SU-DHL-6 (cell line): ENCODE data around the gene ZIK1.

Experiments used
- CTCF ChIP-seq: fragments of 200-600 bp; sonication (generic); IDR thresholded peaks from one replicate; pipeline ENCODE4 v1.5.1; 2017; ENCODE audit warnings: antibody characterized with exemption, mild to moderate bottlenecking, low read length, moderate library complexity; ENCODE audit not compliant: insufficient read depth, poor library complexity, severe bottlenecking
- EZH2phosphoT487 ChIP-seq: fragments of 200-600 bp; sonication (generic), shearing (Covaris generic); conservative IDR thresholded peaks from 2 replicates; pipeline ENCODE4 v1.6.1; 2018; ENCODE audit warnings: mild to moderate bottlenecking, antibody characterized with exemption, low read length, moderate library complexity, mixed read lengths

- TF ChIP-seq CTCF (no peak), EZH2phosphoT487 (no peak)
These were observed 17.3 kb upstream of the ZIK1 start for GRCh38 chr19:57566396-57567265.
